DND-41 (cell line): Measurements from ENCODE around the gene CCDC83.

ENCODE experiments used
- EZH2 ChIP-seq: IDR thresholded peaks from 3 replicates; pipeline ENCODE4 v1.6.1; 2012; ENCODE audit warnings: borderline replicate concordance, low read depth, mild to moderate bottlenecking, moderate library complexity, low read length, inconsistent platforms; ENCODE audit not compliant: severe bottlenecking
- TF ChIP-seq, protein P1 (sequence below): IDR thresholded peaks from 2 replicates; pipeline ENCODE4 v1.5.1; 2012; ENCODE audit warnings: borderline replicate concordance, low read length, moderate library complexity, mild to moderate bottlenecking; ENCODE audit not compliant: poor library complexity, severe bottlenecking; ENCODE audit errors: extremely low read depth

DNA sequence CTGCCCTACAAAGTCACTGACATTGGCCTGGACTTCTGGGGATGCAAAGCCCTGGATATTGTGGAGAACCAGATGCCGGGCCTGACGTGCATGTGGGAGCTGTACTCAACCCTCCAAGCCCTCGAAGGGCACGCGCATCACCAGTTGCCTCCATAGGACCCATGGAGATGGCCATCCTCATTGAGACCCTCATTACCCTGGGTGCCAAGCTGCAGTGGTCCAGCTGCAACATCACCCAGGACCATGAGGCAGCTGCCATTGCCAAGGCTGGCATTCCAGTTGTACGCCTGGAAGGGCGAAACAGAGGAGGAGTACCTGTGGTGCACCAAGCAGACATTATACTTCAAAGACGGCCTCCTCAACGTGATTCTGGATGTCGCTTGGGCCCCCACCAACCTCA, 1.9 kb downstream of the CCDC83 start:
- TF ChIP-seq, protein P1, sequence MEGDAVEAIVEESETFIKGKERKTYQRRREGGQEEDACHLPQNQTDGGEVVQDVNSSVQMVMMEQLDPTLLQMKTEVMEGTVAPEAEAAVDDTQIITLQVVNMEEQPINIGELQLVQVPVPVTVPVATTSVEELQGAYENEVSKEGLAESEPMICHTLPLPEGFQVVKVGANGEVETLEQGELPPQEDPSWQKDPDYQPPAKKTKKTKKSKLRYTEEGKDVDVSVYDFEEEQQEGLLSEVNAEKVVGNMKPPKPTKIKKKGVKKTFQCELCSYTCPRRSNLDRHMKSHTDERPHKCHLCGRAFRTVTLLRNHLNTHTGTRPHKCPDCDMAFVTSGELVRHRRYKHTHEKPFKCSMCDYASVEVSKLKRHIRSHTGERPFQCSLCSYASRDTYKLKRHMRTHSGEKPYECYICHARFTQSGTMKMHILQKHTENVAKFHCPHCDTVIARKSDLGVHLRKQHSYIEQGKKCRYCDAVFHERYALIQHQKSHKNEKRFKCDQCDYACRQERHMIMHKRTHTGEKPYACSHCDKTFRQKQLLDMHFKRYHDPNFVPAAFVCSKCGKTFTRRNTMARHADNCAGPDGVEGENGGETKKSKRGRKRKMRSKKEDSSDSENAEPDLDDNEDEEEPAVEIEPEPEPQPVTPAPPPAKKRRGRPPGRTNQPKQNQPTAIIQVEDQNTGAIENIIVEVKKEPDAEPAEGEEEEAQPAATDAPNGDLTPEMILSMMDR = no peak
- no peak for TF ChIP-seq EZH2
